Panc1 (cell line): ENCODE data around the gene RCSD1.

Experiments
- POLR2AphosphoS5 ChIP-seq: IDR thresholded peaks from 2 replicates; pipeline ENCODE4 v1.6.1; 2012; ENCODE audit warnings: mild to moderate bottlenecking, low read depth, low read length, moderate library complexity
- TF ChIP-seq, protein P1 (sequence below): fragments of 450-650 bp; IDR thresholded peaks from 2 replicates; pipeline ENCODE4 v1.5.1; 2017; ENCODE audit warnings: mild to moderate bottlenecking

DNA sequence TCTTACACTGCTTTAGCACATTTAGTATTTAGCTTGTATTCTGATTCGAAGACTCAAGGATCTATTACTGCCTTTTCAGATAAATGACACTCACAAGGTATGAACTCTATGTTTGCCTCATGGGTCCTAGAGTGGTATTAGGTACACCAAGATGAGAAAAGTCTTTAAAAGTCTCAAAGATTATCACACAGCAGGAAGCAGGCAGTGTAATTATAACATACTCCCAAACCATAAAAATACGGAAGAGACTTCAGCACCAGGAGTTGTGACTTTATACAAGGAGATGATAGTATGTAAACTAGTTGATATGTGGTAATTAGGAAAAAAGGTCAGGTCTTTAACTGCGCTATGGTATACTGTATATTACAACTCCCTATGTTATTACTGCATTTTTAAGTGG, 11.2 kb upstream of the RCSD1 start:
- TF ChIP-seq, protein P1, sequence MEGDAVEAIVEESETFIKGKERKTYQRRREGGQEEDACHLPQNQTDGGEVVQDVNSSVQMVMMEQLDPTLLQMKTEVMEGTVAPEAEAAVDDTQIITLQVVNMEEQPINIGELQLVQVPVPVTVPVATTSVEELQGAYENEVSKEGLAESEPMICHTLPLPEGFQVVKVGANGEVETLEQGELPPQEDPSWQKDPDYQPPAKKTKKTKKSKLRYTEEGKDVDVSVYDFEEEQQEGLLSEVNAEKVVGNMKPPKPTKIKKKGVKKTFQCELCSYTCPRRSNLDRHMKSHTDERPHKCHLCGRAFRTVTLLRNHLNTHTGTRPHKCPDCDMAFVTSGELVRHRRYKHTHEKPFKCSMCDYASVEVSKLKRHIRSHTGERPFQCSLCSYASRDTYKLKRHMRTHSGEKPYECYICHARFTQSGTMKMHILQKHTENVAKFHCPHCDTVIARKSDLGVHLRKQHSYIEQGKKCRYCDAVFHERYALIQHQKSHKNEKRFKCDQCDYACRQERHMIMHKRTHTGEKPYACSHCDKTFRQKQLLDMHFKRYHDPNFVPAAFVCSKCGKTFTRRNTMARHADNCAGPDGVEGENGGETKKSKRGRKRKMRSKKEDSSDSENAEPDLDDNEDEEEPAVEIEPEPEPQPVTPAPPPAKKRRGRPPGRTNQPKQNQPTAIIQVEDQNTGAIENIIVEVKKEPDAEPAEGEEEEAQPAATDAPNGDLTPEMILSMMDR: no peak
- TF ChIP-seq POLR2AphosphoS5: no peak
